ENCODE measurements around the gene STK32C.
A peak's percentile ranks its signal among the peaks of the same experiment; 100 is the strongest.

Gene STK32C

DNA sequence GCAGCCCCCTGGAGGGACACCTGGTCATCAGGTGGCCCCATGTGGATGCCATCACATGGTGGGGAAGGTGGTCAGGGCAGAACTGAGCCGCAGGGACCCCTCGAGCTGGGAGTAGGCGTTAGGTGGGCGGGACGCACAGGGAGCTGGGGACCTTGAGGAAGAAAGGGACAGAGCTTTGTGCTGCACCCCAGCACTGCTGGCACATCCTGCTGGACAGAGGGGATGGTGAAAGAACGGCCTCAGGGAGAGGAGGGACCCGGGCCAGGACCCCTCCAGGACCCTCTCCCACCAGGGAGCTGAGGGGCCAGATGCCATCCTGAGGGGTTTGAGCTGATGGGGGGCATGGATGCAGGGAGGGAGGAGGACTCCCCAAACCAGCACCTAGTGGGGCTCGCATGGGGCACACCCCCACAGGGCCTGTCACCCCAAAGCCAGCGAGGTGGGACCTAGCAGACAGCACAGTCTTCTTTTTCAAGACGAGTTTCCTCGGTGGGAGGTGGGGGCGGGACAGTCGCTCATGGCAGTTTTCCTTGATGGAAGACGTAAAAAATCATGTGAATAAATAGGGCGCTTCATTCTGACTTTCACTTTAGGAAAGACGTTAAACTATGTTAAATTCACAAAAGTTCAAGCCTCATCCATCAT, 43.3 kb downstream of the STK32C start:
- DNase-seq = no peak

GRCh38 chr10:132263866-132264265, 43.9 kb downstream of the STK32C start:
- DNase-seq = no peak

DNA sequence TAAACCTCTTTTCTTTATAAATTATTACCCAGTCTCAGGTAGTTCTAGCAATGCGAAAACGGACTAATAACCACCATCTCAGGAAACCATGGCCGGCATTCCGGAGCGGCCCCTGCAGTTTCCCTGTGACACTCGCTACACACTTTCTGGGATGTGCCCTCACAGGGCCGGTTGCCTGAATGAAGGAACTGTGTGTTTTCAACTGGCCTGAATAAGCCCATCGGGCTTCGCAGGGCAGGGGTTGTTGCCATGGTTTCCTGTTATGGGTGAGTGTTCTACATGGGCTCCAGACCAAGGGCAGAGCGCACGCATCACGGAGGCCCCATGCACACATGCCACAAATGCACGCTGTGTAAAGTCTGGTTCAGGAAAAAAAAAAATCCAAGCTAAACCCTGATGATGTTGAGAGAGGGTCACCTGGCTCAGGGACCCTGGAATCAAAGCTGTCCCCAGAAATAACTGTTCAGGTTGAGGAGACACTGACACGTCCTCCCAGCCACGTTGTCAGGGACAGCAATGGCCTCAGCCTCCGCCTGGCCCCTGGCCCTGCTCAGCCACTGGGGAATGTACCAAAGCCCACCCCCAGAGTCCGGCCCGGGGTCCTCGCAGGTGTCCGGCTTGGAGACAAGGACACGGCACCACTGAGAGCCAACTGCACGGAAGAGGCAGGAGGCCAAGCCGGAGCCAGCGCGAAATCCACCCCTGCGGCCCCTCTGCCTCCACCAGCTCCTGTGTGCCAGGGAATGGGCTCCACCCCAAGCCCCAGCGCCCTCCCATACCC, 47.9 kb downstream of the STK32C start:
- no peak for DNase-seq

- DNase-seq = no peak
Observed at GRCh38 chr10:132258423-132258822, 49.3 kb downstream of the STK32C start.

DNA sequence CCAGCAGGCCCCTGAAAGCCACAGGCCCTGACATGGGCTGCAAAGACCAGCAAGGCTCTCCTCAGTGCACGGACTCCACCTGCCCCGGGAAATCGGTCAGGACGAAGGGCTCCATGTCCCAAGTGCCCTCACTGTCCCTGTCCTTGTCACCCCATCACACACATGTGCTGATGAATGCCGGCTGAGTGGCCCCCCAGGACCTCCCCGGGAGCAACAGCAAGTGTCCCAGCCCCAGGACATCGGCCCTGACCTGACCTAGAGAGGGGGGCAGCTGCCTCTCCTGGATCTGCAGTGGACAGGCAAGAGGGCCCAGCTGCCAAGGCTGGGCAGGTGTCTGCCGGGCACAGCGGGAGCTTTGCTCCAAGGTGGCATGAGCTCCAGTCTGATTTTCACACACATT, 49.8 kb downstream of the STK32C start:
- no peak for DNase-seq

GRCh38 chr10:132257271-132257670, 50.5 kb downstream of the STK32C start:
- peak in 1 of 2 donors; percentile 17 for DNase-seq

- no peak for DNase-seq
Observed at GRCh38 chr10:132256866-132257265, 50.9 kb downstream of the STK32C start.

DNA sequence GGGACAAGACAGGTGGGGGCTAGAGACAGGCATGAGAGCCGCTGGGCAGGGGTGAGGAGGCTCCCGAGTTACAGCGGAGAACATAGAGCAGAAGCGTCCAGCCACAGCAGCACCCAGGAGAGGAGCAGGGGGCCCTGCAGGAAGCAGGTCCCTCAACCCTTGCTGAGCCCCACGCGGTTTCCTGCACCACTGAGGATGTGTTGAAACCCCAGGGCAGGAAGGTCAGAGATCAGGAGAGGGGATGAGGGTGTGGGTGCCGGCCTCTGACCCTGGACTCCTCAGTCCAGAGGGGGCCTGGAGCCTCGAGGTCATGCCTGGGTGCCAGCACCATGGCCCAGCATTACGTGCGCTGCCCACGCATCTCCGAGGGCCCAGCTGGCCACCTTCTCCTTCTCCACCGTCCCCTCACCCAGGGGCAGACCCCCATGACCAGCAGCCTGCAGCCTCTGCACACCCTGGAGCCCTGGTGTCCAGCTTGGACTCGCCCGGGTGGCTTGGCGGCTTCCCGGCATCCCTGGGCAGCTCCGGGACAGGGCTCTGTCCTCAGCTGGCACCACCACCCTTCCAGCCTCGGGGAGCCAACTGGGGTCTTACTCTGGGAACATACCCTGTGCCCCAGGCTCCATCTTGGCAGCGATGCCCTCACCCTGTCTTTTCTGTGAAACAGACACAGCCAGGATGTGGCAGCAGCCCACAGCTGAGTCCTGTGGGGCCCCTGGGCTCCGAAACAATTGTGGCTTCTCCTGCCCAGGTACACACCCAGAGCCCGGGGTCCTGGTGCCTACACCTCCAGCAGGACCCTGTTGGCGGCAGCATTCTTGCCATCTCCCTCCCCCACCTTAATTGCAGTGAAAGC, 52.0 kb downstream of the STK32C start:
- no peak for DNase-seq

GRCh38 chr10:132254841-132255240, 52.9 kb downstream of the STK32C start:
- DNase-seq = no peak

DNA sequence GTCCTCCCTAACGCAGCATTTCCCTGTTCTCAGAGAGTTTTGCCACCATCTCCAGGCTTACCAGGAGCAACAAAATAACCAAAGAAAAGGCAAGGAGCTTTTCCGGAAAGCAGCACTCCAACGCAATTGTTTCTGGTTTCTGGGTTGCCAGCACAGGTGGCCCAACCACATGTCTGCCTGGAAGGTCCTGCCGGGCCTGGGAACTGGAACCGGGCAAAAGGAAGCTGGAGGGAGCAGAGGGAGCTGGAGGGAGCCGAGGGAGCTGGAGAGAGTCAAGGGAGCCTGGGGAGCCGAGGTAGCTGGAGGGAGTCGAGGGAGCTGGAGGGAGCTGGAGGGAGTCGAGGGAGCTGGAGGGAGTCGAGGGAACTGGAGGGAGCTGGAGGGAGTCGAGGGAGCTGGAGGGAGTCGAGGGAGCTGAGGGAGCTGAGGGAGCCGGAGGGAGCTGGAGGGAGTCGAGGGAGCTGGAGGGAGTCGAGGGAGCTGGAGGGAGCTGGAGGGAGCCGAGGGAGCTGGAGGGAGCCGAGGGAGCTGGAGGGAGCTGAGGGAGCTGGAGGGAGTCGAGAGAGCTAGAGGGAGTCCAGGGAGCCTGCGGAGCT, 54.6 kb downstream of the STK32C start:
- no peak for DNase-seq

- no peak for DNase-seq
Observed at GRCh38 chr10:132252412-132252811, 55.3 kb downstream of the STK32C start.

- no peak for DNase-seq
Observed at GRCh38 chr10:132251928-132252327, 55.8 kb downstream of the STK32C start.

DNA sequence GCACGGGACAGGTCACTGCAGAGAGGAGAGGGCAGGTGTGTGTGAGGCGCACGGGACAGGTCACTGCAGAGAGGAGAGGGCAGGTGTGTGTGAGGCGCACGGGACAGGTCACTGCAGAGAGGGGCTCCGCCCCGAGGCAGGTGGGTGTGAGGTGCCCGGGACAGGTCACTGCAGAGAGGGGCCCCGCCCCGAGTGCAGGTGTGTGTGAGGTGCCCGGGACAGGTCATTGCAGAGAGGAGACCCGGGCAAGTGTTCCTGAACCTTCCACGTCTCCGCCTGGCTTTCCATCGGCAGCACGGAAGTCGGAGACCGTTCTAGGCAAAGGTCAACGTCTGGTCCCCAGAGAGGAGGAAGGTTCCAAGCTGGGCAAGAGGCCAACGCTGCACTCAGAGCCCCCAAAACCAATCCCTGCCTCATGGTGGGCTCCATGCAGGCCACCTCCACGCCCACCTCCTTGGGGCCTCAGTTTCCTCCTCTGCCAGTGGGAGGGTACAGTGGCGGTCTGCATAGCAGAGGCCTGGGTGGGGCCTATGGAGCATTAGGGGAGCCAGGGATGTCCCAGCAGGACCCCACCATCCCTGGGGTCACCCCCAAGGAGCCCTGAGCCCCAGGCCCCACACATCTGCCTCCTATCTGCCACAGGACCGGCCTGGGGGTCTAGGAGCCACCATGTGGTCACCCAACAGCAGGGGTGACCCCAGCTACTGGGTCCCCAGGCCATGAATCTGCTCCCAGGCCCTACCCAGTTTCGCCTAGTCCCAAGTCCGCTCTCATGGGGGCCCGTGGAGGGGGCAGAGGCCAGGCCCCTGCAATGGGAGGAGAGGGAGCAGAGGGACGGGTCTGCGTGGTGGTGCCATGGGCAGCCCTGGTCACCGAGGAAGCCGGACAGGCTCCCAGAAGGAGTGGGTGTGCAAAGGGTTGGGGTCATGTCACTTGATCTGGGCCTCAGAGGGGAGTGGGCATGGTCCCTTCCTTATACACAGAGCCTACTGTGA, 57.0 kb downstream of the STK32C start:
- no peak for DNase-seq

- no peak for DNase-seq
Observed at GRCh38 chr10:132249824-132250375, 57.9 kb downstream of the STK32C start.

GRCh38 chr10:132249226-132249724, 58.5 kb downstream of the STK32C start:
- DNase-seq = no peak

DNA sequence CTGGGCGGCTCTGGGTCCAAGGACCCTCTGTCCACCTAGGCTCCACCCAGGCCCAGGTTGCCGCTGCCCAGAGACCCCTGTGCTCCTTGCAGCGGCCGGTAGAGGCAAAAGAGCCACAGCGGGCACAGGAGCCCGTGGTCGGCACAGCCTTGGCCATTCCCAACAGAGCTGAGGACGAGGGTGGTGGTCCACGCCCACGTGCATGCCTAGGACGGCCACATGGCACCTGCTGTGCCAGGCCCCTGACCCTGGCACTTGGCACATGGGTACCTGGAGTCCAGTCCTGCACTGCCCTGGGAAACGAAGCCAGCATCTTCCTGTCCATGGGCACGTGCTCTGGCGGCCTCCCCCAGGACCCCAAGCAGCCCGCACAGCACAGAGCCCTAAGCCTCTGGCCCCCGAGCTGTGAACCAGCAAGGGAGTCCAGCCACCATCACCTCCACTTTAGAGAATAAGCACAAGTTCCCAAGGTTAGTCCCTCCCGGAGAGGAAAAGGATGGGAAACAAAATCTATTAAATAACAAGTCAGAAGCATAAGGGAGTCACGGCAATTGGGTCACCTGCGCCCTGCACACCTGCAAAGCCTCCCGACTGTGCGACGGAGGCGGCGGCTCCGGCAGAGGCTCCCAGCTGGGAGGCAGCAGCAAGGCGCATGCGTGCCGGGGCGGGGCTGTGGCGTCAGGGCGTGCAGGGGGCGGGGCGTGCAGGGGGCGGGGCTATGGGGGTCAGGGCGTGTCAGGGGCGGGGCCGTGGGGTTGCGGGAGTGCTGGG, 59.1 kb downstream of the STK32C start:
- peak; percentile 26 to 43 for DNase-seq

GRCh38 chr10:132247943-132248342, 59.8 kb downstream of the STK32C start:
- no peak for DNase-seq

GRCh38 chr10:132246296-132246695, 61.5 kb downstream of the STK32C start:
- no peak for DNase-seq

DNA sequence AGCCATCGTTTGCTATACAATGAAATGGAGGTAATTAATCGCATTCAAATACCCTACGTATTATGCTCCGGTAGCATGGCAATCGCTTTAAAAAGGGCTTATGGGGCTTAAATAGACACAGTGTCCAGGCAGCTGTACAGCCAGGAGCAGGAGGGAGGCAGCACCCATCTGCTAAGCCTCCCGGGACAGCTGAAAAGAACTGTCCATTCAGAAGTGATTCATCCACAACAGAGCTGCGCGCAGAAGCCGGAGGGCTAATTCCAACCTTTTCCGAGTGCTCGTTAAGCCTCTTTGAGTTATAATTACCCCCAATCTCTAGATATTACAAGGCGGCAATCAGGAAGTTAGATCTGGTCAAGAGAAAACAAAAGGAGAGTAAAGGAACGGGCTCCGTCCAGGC, 62.7 kb downstream of the STK32C start:
- DNase-seq = no peak

GRCh38 chr10:132243626-132244025, 64.1 kb downstream of the STK32C start:
- no peak for DNase-seq

GRCh38 chr10:132243141-132243540, 64.6 kb downstream of the STK32C start:
- no peak for DNase-seq
